ENCODE results near the gene RASGEF1B.

DNA sequence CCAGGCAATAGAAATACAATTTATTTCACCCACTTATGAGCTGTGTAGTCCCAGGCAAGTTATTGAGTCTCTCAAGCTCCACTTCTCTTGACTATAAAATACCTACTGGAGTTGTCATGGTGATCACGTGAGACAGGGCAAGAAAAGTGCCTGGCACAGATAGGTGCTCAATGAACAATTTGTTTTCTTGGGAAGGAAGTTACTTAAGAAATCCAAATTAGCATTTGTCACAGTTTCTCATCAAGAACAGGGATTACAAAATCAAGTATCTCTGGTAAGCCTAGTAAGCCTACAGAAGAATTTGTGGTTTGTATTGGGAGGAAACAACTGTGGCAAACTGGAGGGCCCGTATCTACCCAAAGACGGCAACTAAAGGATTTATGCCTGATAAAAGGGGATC, 37.5 kb upstream of the RASGEF1B start:
- TF ChIP-seq POLR2A (IDR thresholded peaks at IDR 0.05; ENCODE audit: low read length): no peak
- TF ChIP-seq GATA1 (IDR thresholded peaks at IDR 0.05; ENCODE audit: low read depth, low read length): no peak

Data from erythroblast (primary cell).